MCF 10A (cell line): ENCODE data around the gene CCDC9B. TPM values are rescaled to one million over a fixed set of nuclear protein-coding genes. Genes with fewer than 3 reads are reported as not detected.

ENCODE experiments used
- BruUV-seq: library from RNA; stranded (reverse); fragments of 400-500 nt; replicated peaks from 2 replicates; lab custom pipeline; 2021; lab: Mats Ljungman, UMichigan
- CTCF ChIA-PET: fragments of 300-600 bp; sonication (Branson Sonifier 250); formaldehyde crosslinking; extraction: SDS; loops from one replicate; lab custom pipeline; 2021; ENCODE audit warnings: antibody characterized with exemption, inconsistent platforms; lab: Yijun Ruan, JAX
- POLR2A ChIA-PET: fragments of 300-600, 350-650 bp; sonication (Branson Sonifier 250); formaldehyde crosslinking; extraction: SDS; loops from one replicate; lab custom pipeline; 2020; ENCODE audit warnings: antibody characterized with exemption, inconsistent platforms; lab: Yijun Ruan, JAX
- DNase-seq: peaks from one replicate; pipeline ENCODE4 v3.0.0-alpha.2; 2018; ENCODE audit not compliant: unreplicated experiment
- H3K27ac Mint-ChIP-seq: one replicate; pipeline ENCODE4 v1.8.0; 2022; ENCODE audit warnings: mild to moderate bottlenecking, low read depth, mixed read lengths; ENCODE audit not compliant: unreplicated experiment
- H3K27me3 Mint-ChIP-seq: one replicate; pipeline ENCODE4 v1.8.0; 2022; ENCODE audit warnings: mixed read lengths; ENCODE audit not compliant: insufficient read depth, unreplicated experiment
- H3K36me3 Mint-ChIP-seq: one replicate; pipeline ENCODE4 v1.8.0; 2022; ENCODE audit warnings: mild to moderate bottlenecking, moderate library complexity, mixed read lengths; ENCODE audit not compliant: insufficient read depth, unreplicated experiment
- H3K4me1 Mint-ChIP-seq: one replicate; pipeline ENCODE4 v1.8.0; 2022; ENCODE audit warnings: mixed read lengths; ENCODE audit not compliant: insufficient read depth, unreplicated experiment
- H3K4me3 Mint-ChIP-seq: one replicate; pipeline ENCODE4 v1.8.0; 2022; ENCODE audit warnings: mild to moderate bottlenecking, moderate library complexity, mixed read lengths; ENCODE audit not compliant: unreplicated experiment
- H3K9me3 Mint-ChIP-seq: one replicate; pipeline ENCODE4 v1.8.0; 2022; ENCODE audit warnings: mixed read lengths; ENCODE audit not compliant: unreplicated experiment
- CTCF ChIP-seq: fragments of 200-600 bp; IDR thresholded peaks from one replicate; pipeline ENCODE4 v1.8.0; 2022; ENCODE audit warnings: antibody characterized with exemption, mild to moderate bottlenecking; ENCODE audit not compliant: unreplicated experiment
- intact Hi-C: fragments of 100-400 bp; cut with micrococcal nuclease; formaldehyde crosslinking; loops from 2 replicates; pipeline ENCODE4 v1.14.1; 2022
- total RNA-seq: library from RNA; stranded (reverse); gene quantifications from 2 replicates; pipeline ENCODE4 v1.2.3, GENCODE V29; 2022

Gene CCDC9B
- total RNA-seq, 1 experiment from 2014 or later: 36.0 TPM

DNA sequence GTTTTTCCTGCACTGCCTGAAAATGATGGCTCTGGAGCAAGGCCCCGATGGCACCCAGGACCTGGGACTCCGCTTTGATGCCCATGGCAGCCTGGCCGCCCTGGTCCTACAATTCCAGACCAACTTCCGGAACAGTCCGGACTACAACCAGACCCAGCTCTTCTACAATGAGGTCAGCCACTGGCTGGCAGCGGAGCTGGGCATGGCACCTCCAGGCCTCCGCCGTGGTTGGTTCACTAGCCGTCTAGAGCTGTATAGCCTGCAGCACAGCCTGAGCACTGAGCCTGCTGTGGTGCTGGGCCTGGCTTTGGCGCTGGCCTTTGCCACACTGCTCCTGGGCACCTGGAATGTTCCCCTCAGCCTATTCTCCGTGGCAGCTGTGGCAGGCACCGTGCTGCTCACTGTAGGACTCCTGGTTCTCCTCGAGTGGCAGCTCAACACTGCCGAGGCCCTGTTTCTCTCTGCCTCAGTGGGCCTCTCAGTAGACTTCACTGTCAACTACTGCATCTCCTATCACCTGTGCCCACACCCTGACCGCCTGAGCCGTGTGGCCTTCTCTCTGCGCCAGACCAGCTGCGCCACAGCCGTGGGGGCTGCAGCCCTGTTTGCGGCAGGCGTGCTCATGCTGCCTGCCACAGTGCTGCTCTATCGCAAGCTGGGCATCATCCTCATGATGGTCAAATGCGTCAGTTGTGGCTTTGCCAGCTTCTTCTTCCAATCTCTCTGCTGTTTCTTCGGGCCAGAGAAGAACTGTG lies 28.2 kb upstream of the CCDC9B start:
- DNase-seq: no peak
- no peak for TF ChIP-seq CTCF
- Mint-ChIP-seq H3K4me3 (no peak overlapping the region), H3K27me3 (no peaks in the 10 kb centered on the region), H3K4me1 (peaks cover 6% of the 10 kb centered on the region), H3K9me3 (no peaks in the 10 kb centered on the region), H3K27ac (no peak overlapping the region), H3K36me3 (no peaks in the 10 kb centered on the region)
- no TSS peak for BruUV-seq
- ChIA-PET POLR2A (interaction anchor here (1.0 to 2.8 kb wide), 4 partner anchors 11 to 47 kb away, joined by 3 to 10 read pairs (median 6); no protein-coding TSS in a partner anchor), CTCF (interaction anchor here (0.6 to 8.1 kb wide), 32 partner anchors 10 to 1662 kb away, joined by 3 to 112 read pairs (median 6); partner anchors contain the start of genes CCDC9B, DISP2, INAFM2 and IVD)
- intact Hi-C loops: loop anchor here (1.0 kb wide), 5 partner anchors 25 to 90 kb away; partner anchors contain the start of gene CCDC9B

DNA sequence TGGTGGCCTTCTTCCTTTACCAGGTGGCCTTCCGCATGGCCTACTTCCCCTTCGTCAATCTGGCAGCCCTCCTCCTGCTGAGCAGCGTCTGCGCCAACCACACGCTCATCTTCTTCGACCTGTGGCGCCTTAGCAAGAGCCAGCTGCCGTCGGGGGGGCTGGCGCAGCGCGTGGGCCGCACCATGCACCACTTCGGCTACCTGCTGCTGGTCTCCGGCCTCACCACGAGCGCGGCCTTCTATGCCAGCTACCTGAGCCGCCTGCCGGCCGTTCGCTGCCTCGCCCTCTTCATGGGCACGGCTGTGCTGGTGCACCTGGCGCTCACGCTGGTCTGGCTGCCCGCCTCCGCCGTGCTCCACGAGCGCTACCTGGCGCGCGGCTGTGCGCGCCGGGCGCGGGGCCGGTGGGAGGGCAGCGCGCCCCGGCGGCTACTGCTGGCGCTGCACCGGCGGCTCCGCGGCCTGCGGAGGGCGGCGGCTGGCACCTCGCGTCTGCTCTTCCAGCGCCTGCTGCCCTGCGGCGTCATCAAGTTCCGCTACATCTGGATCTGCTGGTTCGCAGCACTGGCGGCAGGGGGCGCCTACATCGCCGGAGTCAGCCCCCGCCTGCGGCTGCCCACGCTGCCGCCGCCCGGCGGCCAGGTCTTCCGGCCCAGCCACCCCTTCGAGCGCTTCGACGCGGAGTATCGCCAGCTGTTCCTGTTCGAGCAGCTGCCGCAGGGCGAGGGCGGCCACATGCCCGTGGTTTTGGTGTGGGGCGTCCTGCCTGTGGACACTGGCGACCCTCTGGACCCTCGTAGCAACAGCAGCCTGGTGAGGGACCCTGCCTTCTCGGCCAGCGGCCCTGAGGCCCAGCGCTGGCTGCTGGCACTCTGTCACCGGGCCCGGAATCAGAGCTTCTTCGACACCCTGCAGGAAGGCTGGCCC lies 27.2 kb upstream of the CCDC9B start:
- Mint-ChIP-seq H3K4me3 (peak overlapping the region; percentile 64), H3K27ac (peak overlapping the region; percentile 91), H3K36me3 (peaks cover 7% of the 10 kb centered on the region), H3K4me1 (peaks cover 6% of the 10 kb centered on the region), H3K27me3 (no peaks in the 10 kb centered on the region), H3K9me3 (no peaks in the 10 kb centered on the region)
- BruUV-seq: no TSS peak
- TF ChIP-seq CTCF: peak; percentile 78
- intact Hi-C loops: loop anchor here (1.0 kb wide), 5 partner anchors 24 to 89 kb away; partner anchors contain the start of gene CCDC9B
- POLR2A ChIA-PET: interaction anchor here (0.8 to 2.8 kb wide), 7 partner anchors 12 to 150 kb away, joined by 3 to 10 read pairs (median 4); partner anchors contain the start of gene KNSTRN
- CTCF ChIA-PET: interaction anchor here (0.6 to 8.1 kb wide), 38 partner anchors 11 to 1661 kb away, joined by 3 to 112 read pairs (median 6); partner anchors contain the start of genes CCDC9B, DISP2, INAFM2 and IVD
- peak; percentile 90 for DNase-seq

DNA sequence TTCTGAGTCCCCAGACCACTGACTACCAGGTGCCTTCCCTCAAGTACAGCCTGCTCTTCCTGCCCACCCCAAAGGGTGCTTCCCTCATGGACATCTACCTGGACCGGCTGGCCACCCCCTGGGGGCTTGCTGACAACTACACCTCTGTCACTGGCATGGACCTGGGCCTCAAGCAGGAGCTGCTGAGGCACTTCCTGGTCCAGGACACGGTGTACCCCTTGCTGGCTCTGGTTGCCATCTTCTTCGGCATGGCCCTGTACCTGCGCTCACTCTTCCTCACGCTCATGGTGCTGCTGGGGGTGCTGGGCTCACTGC lies 26.6 kb upstream of the CCDC9B start:
- no peak for DNase-seq
- CTCF ChIA-PET: interaction anchor here (0.7 to 8.1 kb wide), 26 partner anchors 10 to 320 kb away, joined by 3 to 112 read pairs (median 10); partner anchors contain the start of genes CCDC9B, DISP2, INAFM2 and KNSTRN
- peaks cover 6% of the 10 kb centered on the region for H3K4me1 Mint-ChIP-seq

More for the DNA sequence above, 26.6 kb upstream of the CCDC9B start:
- no peak for TF ChIP-seq CTCF
- H3K27ac Mint-ChIP-seq: peak overlapping the region; percentile 91
- no TSS peak for BruUV-seq
- POLR2A ChIA-PET: interaction anchor here (0.8 to 2.8 kb wide), 6 partner anchors 12 to 150 kb away, joined by 3 to 10 read pairs (median 5); partner anchors contain the start of gene KNSTRN
- intact Hi-C loops: no loop called here
- no peaks in the 10 kb centered on the region for H3K27me3 Mint-ChIP-seq
- no peaks in the 10 kb centered on the region for H3K9me3 Mint-ChIP-seq
- H3K4me3 Mint-ChIP-seq: peak overlapping the region; percentile 64
- H3K36me3 Mint-ChIP-seq: peaks cover 7% of the 10 kb centered on the region
